Iris pigment epithelial cell (primary cell): Measurements from ENCODE around the gene AKT1S1.
A peak's percentile ranks its signal among the peaks of the same experiment; 100 is the strongest.

Source experiments
- DNase-seq: peaks from one replicate; pipeline ENCODE4 v3.0.0-alpha.2; 2011; ENCODE audit warnings: low read depth

The AKT1S1 gene

GRCh38 chr19:49907745-49908446 lies 30.7 kb upstream of the AKT1S1 start:
- no peak for DNase-seq

DNA sequence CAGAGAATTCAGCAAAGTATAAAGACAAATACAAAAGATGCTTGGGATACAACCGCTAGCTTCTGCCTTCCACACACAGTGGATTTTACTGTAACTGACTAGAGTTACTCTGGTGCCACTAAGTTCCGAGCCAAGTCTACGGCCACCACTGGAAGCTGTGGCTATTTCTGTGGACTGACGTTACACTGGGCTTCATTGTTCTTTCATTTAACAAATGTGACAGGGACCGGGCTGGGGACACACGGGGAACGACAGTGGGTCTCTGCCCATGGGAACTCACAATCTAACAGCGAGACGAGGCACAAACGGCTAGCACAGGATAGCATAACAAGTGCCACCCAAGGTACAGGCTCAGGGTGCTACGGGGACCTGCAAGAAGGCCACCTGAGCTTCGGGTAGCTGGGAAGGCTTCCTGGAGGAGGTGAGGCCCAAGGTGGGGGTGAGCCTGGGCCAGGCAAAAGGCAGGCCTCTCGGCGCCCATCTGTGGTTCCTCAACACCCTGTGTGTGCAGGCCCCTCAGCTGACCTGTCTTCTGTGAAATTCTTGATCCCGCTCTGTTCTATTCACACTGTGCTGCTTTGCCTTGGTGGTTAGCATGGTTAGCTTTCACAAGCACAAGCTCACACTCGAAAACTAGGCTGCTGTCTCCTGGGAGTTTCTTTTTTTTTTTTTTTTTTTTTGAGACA lies 29.9 kb upstream of the AKT1S1 start:
- DNase-seq: no peak

DNA sequence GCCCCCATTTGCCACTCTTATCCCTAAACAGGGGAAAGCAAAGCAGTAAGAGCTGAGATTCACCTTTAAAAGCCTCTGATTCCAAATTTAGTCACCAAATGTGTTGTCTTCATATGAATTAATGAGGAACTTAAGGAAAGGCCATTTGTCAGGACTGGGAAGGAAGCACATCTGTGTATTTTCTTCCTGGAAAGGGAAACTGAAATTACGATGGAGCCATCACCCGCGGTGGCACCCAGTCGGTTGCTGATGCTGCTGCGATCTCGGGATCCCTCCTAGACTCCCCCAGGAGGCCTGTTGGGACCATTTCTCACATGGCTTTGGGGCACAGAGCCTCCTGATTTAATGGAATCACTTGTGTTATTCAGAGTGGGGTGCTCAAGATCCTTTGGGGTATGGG lies 27.0 kb upstream of the AKT1S1 start:
- DNase-seq: no peak

DNA sequence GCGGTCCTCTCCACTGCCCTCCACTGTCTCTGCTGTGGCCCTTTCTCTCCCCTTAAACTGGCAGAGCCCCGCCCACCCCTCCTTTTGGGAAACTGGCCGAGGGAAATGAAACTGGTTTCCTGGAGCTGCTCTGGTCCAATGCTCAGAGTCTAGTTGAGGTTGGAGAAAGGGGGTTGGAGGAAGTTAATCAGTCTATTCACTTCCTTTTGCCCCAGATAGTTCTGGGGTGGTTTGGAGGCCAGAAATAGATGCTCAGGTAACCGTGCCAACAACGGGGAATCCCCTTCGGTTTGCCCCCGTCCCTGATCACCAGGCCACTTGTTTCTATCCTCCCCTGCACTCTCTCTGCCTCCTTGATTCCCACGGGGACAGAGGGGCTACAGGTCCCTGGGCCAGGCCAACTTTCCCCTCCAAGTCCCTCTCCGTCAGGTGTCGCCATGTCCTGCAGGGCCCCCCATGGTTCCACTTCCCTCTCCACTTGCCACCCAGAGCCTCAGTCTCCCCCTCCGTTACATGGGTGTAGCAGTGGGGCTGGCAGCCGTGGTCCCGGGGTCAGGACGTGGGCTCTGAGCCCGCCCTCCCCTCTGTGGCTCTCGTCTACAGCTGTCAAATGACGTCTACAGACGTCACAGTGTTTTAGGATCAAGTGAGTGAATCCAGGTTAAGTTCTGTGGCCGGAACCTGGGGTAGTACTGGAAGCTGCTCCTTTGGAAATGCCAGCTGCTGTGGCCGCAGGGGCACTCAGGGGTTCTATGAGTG lies 19.9 kb upstream of the AKT1S1 start, which contains the start of gene IL4I1:
Gene IL4I1, minus strand, starts transcription at position 25 of the 759 bp plus-strand sequence. CDS start 727 bp downstream, outside the sequence.
- DNase-seq: no peak

- DNase-seq: no peak
Measured at GRCh38 chr19:49895566-49896297, 18.6 kb upstream of the AKT1S1 start.

GRCh38 chr19:49894879-49895565 lies 17.9 kb upstream of the AKT1S1 start:
- DNase-seq: no peak

DNA sequence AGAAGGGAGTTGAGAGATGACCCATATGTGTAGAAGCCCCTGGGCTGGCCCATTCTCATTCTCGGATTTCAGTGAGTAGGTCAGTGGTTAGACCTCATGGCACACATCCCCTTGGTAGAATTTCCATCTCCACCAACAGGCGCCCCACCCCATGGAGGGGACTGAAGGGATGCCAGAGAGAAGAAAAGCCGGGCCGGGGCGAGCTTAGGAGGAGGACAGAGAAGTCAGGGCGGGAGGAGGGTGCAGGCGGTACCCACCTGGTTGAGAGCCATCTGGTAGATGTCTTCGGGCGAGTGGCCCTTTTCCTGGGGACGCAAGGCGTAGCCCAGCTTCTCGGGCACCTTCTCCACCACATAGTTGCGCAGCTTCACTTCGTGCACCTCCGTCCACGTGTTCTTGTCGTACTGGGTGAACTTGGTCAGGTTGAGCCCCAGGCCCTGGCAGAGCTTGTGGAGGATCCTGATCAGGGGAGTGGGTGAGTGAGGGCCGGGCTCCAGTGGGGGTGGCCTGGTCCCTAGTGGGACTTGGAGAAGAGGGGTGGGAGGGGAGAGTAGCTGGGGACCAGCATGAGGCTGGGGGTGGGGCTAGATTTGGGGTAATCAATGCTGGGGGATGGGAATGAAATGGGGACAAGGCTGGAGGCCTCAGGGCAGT lies 17.0 kb upstream of the AKT1S1 start:
- no peak for DNase-seq

- no peak for DNase-seq
Measured at GRCh38 chr19:49892716-49893115, 15.6 kb upstream of the AKT1S1 start.

GRCh38 chr19:49891393-49891792 lies 14.2 kb upstream of the AKT1S1 start:
- DNase-seq: no peak

GRCh38 chr19:49890349-49891311 lies 13.5 kb upstream of the AKT1S1 start:
- no peak for DNase-seq

GRCh38 chr19:49889687-49890348 lies 12.7 kb upstream of the AKT1S1 start:
- DNase-seq: peak; percentile 72

- no peak for DNase-seq
Measured at GRCh38 chr19:49889038-49889686, 12.0 kb upstream of the AKT1S1 start.

DNA sequence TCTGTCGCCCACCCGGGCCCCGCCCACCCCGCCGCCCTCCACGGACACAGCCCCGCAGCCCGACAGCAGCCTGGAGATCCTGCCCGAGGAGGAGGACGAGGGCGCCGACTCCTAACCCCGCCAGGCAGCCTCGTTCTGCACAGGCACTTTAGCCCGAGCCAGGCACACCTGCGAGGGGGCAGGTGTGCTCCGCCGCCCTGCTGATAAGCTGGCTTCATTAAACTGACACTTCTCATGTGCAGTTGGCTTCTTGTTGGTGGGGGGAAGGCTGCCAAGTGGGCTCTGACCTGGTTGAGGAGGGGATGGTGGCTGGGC lies 11.3 kb upstream of the AKT1S1 start:
- no peak for DNase-seq

GRCh38 chr19:49887665-49888509 lies 10.7 kb upstream of the AKT1S1 start:
- no peak for DNase-seq

GRCh38 chr19:49887037-49887664 lies 10.0 kb upstream of the AKT1S1 start:
- DNase-seq: no peak

GRCh38 chr19:49884760-49885159 lies 7.6 kb upstream of the AKT1S1 start:
- DNase-seq: no peak

GRCh38 chr19:49884109-49884508 lies 7.0 kb upstream of the AKT1S1 start:
- DNase-seq: no peak

- no peak for DNase-seq
Measured at GRCh38 chr19:49883094-49883493, 5.9 kb upstream of the AKT1S1 start.
